ENCODE measurements around the gene ARHGEF37. TPM values are rescaled to one million over a fixed set of nuclear protein-coding genes. Genes with fewer than 3 reads are reported as not detected.
A peak's percentile ranks its signal among the peaks of the same experiment; 100 is the strongest.

ARHGEF37 gene
- total and polyA plus RNA-seq, 9 of the 15 experiments (the other 6 are each of a cell fraction or from before 2014, with no cell fraction given), result 0.01 to 0.27 (median 0.05) TPM

- TF ChIP-seq MED1 (CRISPR knock-in tag; IDR thresholded peaks at IDR 0.05; ENCODE audit: borderline replicate concordance) (no peak), DNMT1 (IDR thresholded peaks at IDR 0.05) (no peak), TRIM28 (IDR thresholded peaks at IDR 0.05) (0 out of 2 replicates have a peak, but pooled peaks have one; percentile 45), UBTF (IDR thresholded peaks at IDR 0.05; ENCODE audit: borderline replicate concordance in 1 of 2, low read depth in 2 of 2, low read length in 2 of 2) (no peak), SP1 (CRISPR knock-in tag; IDR thresholded peaks at IDR 0.05) (peak; percentile 55; the same call in 1 of the 2 replicates), REST (IDR thresholded peaks at IDR 0.05; ENCODE audit: borderline replicate concordance) (peak; percentile 71; the same call in 1 of the 2 replicates), REST (CRISPR knock-in tag; IDR thresholded peaks at IDR 0.05; ENCODE audit: low read depth) (no peak), SETDB1 (IDR thresholded peaks at IDR 0.05; ENCODE audit: low read length) (no peak), ARNT (IDR thresholded peaks at IDR 0.05) (0 out of 4 replicates have a peak, but pooled peaks of 1 of the 2 experiments have one; percentile 34), HMG20B (CRISPR knock-in tag; IDR thresholded peaks at IDR 0.05) (no peak), ZNF280A (IDR thresholded peaks at IDR 0.05; ENCODE audit: low read depth, partially characterized antibody) (no peak)
Measured at GRCh38 chr5:149667084-149667828, 86.0 kb downstream of the ARHGEF37 start (continued).

Measured in K562 (cell line).